Stimulated activated CD4-positive, alpha-beta T cell treated with anti-CD3 and anti-CD28 coated beads, Interleukin-15, amount 100 ng/mL, for 24 hours (primary cell): Measurements from ENCODE around the gene FANCM.
A peak's percentile ranks its signal among the peaks of the same experiment; 100 is the strongest.
"Not testable (repeated sequence)": the region's sequence is repeated elsewhere in the genome, so short reads cannot be mapped to it uniquely, and the experiment has no call there.

Experiments
- DNase-seq: peaks from one replicate; pipeline ENCODE4 v3.0.0-alpha.2; 2020

The FANCM gene

GRCh38 chr14:45140661-45141187, 5.0 kb downstream of the FANCM start:
- DNase-seq: no peak

GRCh38 chr14:45142083-45142482, 6.4 kb downstream of the FANCM start:
- not testable (repeated sequence) for DNase-seq

GRCh38 chr14:45144658-45145057, 8.9 kb downstream of the FANCM start:
- DNase-seq: no peak

- no peak for DNase-seq
Measured at GRCh38 chr14:45145214-45145613, 9.5 kb downstream of the FANCM start.

- DNase-seq: no peak
Measured at GRCh38 chr14:45149602-45150001, 13.9 kb downstream of the FANCM start.

GRCh38 chr14:45150386-45150890, 14.7 kb downstream of the FANCM start:
- DNase-seq: no peak

- no peak for DNase-seq
Measured at GRCh38 chr14:45156067-45156466, 20.3 kb downstream of the FANCM start.

- DNase-seq: no peak
Measured at GRCh38 chr14:45169906-45170305, 34.2 kb downstream of the FANCM start.

GRCh38 chr14:45177076-45177475, 41.3 kb downstream of the FANCM start:
- no peak for DNase-seq

- no peak for DNase-seq
Measured at GRCh38 chr14:45181329-45181728, 45.6 kb downstream of the FANCM start.

- no peak for DNase-seq
Measured at GRCh38 chr14:45181806-45182205, 46.1 kb downstream of the FANCM start.

GRCh38 chr14:45185100-45185814, 49.5 kb downstream of the FANCM start:
- DNase-seq: no peak

- no peak for DNase-seq
Measured at GRCh38 chr14:45194964-45195363, 59.2 kb downstream of the FANCM start.

- DNase-seq: no peak
Measured at GRCh38 chr14:45198551-45198950, 62.8 kb downstream of the FANCM start.

- DNase-seq: no peak
Measured at GRCh38 chr14:45199230-45199629, 63.5 kb downstream of the FANCM start.

- peak; percentile 21 for DNase-seq
Measured at GRCh38 chr14:45201905-45202304, 66.2 kb downstream of the FANCM start.

- DNase-seq: no peak
Measured at GRCh38 chr14:45204241-45204640, 68.5 kb downstream of the FANCM start.

GRCh38 chr14:45210159-45210558, 74.4 kb downstream of the FANCM start:
- DNase-seq: no peak

GRCh38 chr14:45211295-45211694, 75.6 kb downstream of the FANCM start:
- no peak for DNase-seq

- DNase-seq: no peak
Measured at GRCh38 chr14:45212231-45212630, 76.5 kb downstream of the FANCM start.

- not testable (repeated sequence) for DNase-seq
Measured at GRCh38 chr14:45213716-45214115, 78.0 kb downstream of the FANCM start.

GRCh38 chr14:45214341-45214740, 78.6 kb downstream of the FANCM start:
- DNase-seq: not testable (repeated sequence)

GRCh38 chr14:45222485-45223262, 86.9 kb downstream of the FANCM start:
- no peak for DNase-seq

- no peak for DNase-seq
Measured at GRCh38 chr14:45227566-45227965, 91.8 kb downstream of the FANCM start.
